ENCODE data around the gene QRSL1. TPM values are rescaled to one million over a fixed set of nuclear protein-coding genes. Genes with fewer than 3 reads are reported as not detected.

Gene QRSL1
- total and polyA plus RNA-seq, 10 of the 15 experiments (the other 5 are each of a cell fraction or from before 2014, with no cell fraction given): 11.9 to 23.5 (median 15.5) TPM

- Histone ChIP-seq H4K20me1 (ENCODE audit: control insufficient read depth, insufficient read depth) (no peaks in the 10 kb centered on the region), H3K4me3 (no peak overlapping the region), H3K4me1 (ENCODE audit: control insufficient read depth, insufficient read depth, low read length) (peaks cover 4% of the 10 kb centered on the region; the same call in 1 of the 2 replicates), H3K9me3 (replicated peaks; ENCODE audit: control insufficient read depth, insufficient read depth, low read length) (peaks cover 5% of the 10 kb centered on the region), H3K27ac (ENCODE audit: control insufficient read depth, insufficient read depth) (no peak overlapping the region), H3K4me2 (ENCODE audit: control insufficient read depth, insufficient read depth) (no peak overlapping the region), H3K27me3 (replicated peaks in 1 of 2; ENCODE audit: control insufficient read depth in 2 of 2, insufficient read depth in 2 of 2, low read length in 1 of 2) (no peaks in the 10 kb centered on the region), H3K36me3 (ENCODE audit: control insufficient read depth in 2 of 2, insufficient read depth in 2 of 2, low read length in 1 of 2) (peaks cover 0 to 20% of the 10 kb centered on the region in 2 experiments; a peak in 3 of 4 replicates), H3K9ac (ENCODE audit: control insufficient read depth, insufficient read depth, low read length) (no peak overlapping the region), H2AFZ (ENCODE audit: control insufficient read depth, low read depth, low read length) (no peak overlapping the region), H3K79me2 (ENCODE audit: control insufficient read depth, insufficient read depth, low read length) (no peaks in the 10 kb centered on the region)
- in situ Hi-C loops (cut with MboI) (no loop called here), intact Hi-C loops (cut with micrococcal nuclease; ENCODE audit: unreplicated experiment) (no loop called here)
- ChIA-PET RAD21 (ENCODE audit: unreplicated experiment) (no interaction called here), POLR2A (no interaction called here), CTCF (interaction anchor here (0.6 to 1.4 kb wide), 2 partner anchors 53 to 210 kb away, joined by 3 to 4 read pairs; no protein-coding TSS in a partner anchor), SMC1A (ENCODE audit: uncharacterized antibody, unreplicated experiment) (no interaction called here)
- no peak for DNase-seq (ENCODE audit: low read depth, low spot score)
- no TSS peak for BruUV-seq (replicated peaks)
- ATAC-seq: no peak
- WGBS (ENCODE audit: insufficient coverage, insufficient replicate concordance, low lambda C conversion rate, missing lambda C conversion rate): 100% methylated on average over 2 of the region's 2 CpGs
- FAIRE-seq: no peak
- TF ChIP-seq ZBTB4 (CRISPR knock-in tag; IDR thresholded peaks at IDR 0.05) (no peak), SREBF1 (IDR thresholded peaks at IDR 0.05; ENCODE audit: low read length) (no peak), POU2F2 (IDR thresholded peaks at IDR 0.05; ENCODE audit: borderline replicate concordance, low read depth, low read length) (no peak), ATF3 (IDR thresholded peaks at IDR 0.05; ENCODE audit: borderline replicate concordance, extremely low read depth, low read depth, low read length) (no peak), E4F1 (IDR thresholded peaks at IDR 0.05; ENCODE audit: borderline replicate concordance, partially characterized antibody) (no peak), TCF3 (IDR thresholded peaks at IDR 0.05; ENCODE audit: borderline replicate concordance, insufficient read depth, low read depth, low read length) (no peak), LARP7 (IDR thresholded peaks at IDR 0.05) (no peak), FOS (IDR thresholded peaks at IDR 0.05; ENCODE audit: borderline replicate concordance, extremely low read depth, insufficient read length) (no peak), ESRRA (IDR thresholded peaks at IDR 0.05; ENCODE audit: low read length) (no peak), RBBP5 (conservative IDR thresholded peaks at IDR 0.05) (no peak), POLR2AphosphoS2 (IDR thresholded peaks at IDR 0.05; ENCODE audit: low read depth, low read length) (no peak), CREM (IDR thresholded peaks at IDR 0.05; ENCODE audit: low read depth) (no peak), TCF12 (IDR thresholded peaks at IDR 0.05; ENCODE audit: low read depth, low read length) (no peak), BCL11A (IDR thresholded peaks at IDR 0.05; ENCODE audit: low read depth, low read length) (no peak), NFYB (IDR thresholded peaks at IDR 0.05; ENCODE audit: insufficient read depth, low read depth, low read length) (no peak), SMARCA5 (IDR thresholded peaks at IDR 0.05) (no peak), HDAC2 (IDR thresholded peaks at IDR 0.05) (no peak)
Observed at GRCh38 chr6:106662458-106662857, 33.1 kb downstream of the QRSL1 start.

Measured in GM12878 (cell line).